Measurements from ENCODE around the gene CHRNE.

The CHRNE gene

GRCh38 chr17:4903051-4903818, at the start of gene CHRNE:
TSS of gene CHRNE (minus strand) at chr17:4903098. CDS start at chr17:4903063, 35 bp downstream.
- no peak within 1 kb of the TSS for H3K4me3 ChIP-seq (ENCODE audit: low read depth, low read length)

DNA sequence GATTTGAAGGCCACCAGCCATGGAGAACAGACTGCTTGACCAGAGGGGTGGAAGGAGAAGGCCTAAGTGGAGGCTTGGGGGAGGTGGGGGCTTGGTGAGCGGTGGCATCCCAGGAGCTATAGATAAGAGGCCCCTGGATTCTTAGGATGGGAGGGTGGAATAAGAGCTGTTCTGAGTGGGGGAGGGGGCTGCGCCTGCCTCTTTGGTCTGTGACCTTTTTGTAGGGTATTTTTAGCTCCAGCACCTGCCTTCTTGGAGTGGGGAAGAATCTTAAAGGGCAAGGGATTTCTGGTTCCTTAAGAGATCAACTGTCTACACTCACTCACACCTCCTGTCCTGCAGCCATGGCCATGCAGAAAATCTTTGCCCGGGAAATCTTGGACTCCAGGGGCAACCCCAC, 48.6 kb upstream of the CHRNE start:
- H3K4me3 ChIP-seq (ENCODE audit: low read depth, low read length) = no peak overlapping the region

DNA sequence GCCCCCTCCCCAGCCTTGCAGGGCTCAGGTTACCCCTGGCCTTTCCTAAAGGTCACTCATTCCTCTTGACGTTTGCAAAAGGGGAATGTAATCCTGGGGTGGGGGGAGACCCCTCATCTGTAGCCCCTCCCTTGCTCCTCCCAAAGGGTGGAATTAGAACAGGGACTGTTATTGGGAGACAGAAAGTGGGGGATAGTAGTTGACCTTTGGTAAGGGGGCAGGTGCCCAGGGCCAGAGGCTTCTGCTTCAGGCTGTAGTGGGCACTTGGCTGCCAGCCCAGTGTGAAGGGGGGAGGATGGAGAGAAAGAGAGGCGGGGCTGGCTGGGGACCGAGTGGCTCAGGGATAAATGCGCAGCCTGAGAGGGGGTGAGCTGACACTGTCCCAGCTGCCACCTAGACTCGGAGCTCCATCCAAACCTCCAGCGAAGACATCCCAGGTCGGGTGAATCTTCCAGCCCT, 47.9 kb upstream of the CHRNE start, which contains the start of gene ENO3:
Gene ENO3 (plus strand): TSS at position 374 of the 459 bp plus-strand sequence. CDS start 711 bp downstream, outside the sequence.
- peak within 1 kb of the TSS; percentile 67 for H3K4me3 ChIP-seq (ENCODE audit: low read depth, low read length)

GRCh38 chr17:4950075-4950745, 47.3 kb upstream of the CHRNE start:
- H3K4me3 ChIP-seq (ENCODE audit: low read depth, low read length) = peak overlapping the region; percentile 67

DNA sequence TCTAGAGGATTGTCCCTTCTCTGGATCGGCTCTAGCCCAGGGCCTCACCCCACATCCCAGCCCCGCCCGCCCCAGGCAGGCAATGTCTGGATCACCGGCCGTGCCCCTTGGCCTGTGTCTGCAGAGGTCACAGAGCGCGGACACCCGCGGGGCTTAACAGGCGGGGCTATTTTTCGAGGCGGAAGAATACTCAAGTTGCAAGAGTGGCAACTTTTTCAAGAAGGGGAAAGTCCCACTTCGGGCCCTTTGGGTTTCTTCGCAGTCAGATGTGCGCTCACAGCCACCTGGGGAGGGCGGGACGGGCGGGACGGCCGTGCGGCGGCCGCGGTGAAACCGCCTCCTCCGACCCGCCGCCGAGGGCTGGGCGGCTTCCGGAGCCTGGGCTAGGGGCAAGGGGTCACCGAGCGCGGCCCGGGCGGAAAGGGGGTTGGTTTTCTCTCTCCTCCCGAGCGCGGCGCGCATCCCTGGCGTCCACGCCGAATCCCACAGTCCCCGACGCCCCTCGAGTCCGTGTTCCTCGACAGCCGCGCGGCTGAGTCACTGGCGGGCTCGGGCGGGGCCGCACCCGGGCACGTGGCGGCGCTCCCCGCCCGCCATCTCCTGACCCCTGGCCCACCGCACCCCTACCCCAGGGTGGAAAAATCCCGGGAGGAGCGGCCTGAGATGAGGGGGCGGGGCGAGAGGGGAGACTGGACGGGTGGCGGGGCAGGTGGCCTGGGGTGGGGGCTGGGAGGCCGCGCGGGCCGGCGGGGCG, 46.6 kb upstream of the CHRNE start:
- H3K4me3 ChIP-seq (ENCODE audit: low read depth, low read length) = peak overlapping the region; percentile 98

DNA sequence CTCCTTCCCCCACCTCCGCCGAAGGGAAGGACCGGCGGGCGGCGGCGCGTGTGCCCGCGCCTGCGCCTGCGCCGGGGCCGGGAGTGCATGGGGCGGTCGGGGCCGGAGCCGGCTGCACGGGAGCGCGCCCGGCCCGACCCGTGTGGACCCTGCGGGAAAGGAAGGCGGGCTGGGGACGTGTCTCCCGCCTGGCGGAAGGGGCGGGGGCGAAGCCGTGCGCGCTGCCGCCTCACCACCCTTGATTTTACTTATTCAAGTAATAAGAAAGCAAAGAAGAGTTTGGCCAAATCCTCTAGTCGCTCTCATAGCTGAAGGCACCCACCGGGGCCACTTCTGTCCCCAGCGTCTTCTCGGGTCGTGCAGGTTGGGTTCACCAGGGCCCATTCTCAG, 46.0 kb upstream of the CHRNE start:
- peak overlapping the region; percentile 98 for H3K4me3 ChIP-seq (ENCODE audit: low read depth, low read length)

DNA sequence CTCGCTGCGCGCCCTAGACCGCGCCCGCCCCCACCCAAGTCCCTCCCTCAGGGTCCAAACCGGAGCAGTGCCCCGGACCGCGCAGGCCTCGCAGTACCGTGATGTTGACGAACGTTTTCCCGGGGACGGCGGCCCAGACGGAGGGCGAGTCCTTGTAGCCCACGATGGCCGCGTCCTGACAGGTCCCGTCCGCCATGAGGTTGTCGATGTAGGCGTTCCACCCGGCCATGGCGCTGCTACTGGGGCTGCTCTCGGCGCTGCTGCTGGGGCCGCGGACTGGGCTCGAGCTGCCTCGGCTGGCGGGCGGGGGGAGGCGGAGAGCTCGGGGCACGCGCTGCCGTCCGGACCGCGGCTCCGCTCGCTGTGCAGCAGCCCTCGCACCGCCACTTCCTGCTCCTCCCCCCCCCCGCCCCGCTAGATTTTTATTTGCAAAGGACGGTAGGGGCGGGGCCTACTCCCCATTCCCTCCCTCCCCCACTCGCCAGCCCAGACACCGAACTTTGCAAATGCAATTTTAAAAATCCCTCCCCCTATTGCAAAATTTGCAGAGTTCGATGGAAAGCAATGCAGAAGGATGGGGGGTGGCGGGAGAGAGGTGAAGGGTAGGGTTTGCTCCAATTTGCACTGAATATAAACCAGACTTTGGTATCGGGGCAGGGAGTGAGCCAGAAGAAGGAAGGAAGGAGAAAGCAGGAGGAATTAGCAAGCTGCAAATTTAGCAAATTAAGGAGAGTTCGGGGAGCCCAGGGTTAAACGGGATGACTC, 45.5 kb upstream of the CHRNE start, which contains the start of gene PFN1:
Gene PFN1 (minus strand): TSS at position 365 of the 765 bp plus-strand sequence. CDS start 136 bp downstream, at position 229.
- peak within 1 kb of the TSS; percentile 98 for H3K4me3 ChIP-seq (ENCODE audit: low read depth, low read length)

GRCh38 chr17:4947411-4948165, 44.7 kb upstream of the CHRNE start:
- peak overlapping the region; percentile 98 for H3K4me3 ChIP-seq (ENCODE audit: low read depth, low read length)

GRCh38 chr17:4947010-4947410, 44.1 kb upstream of the CHRNE start:
- peak overlapping the region; percentile 98 for H3K4me3 ChIP-seq (ENCODE audit: low read depth, low read length)

DNA sequence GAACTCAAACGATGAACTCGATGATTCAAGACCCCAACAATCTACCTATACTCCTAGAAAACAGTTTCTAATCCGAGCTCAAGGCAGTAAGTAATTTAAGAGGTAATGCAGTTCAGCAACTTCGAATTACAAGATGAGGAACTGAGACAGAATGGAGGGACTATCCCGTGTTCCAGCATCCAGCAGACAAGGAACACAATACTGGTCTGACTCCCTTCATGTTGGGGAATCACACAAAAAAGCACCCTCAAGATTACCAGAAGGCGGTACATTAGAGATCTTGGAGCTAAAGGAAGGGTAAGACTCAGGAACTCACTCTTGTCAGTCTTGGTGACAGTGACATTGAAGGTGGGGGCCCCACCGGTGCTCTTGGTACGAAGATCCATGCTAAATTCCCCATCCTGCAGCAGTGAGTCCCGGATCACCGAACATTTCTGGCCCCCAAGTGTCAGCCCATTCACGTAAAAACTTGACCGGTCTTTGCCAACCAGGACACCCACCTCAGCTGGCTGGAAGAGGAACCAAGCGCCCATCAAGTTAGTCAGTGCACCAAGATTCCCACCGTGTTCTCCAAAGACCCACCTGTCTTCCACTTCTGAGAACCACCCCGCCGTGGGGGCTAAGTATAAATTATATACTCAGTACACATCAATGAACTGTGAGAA, 43.5 kb upstream of the CHRNE start:
- H3K4me3 ChIP-seq (ENCODE audit: low read depth, low read length) = peak overlapping the region; percentile 98

GRCh38 chr17:4945944-4946280, 43.0 kb upstream of the CHRNE start:
- no peak overlapping the region for H3K4me3 ChIP-seq (ENCODE audit: low read depth, low read length)

GRCh38 chr17:4945176-4945943, 42.5 kb upstream of the CHRNE start:
- H3K4me3 ChIP-seq (ENCODE audit: low read depth, low read length) = no peak overlapping the region

GRCh38 chr17:4944554-4945175, 41.8 kb upstream of the CHRNE start:
- no peak overlapping the region for H3K4me3 ChIP-seq (ENCODE audit: low read depth, low read length)

- H3K4me3 ChIP-seq (ENCODE audit: low read depth, low read length) = no peak overlapping the region
These were observed 41.3 kb upstream of the CHRNE start for GRCh38 chr17:4944163-4944553.

DNA sequence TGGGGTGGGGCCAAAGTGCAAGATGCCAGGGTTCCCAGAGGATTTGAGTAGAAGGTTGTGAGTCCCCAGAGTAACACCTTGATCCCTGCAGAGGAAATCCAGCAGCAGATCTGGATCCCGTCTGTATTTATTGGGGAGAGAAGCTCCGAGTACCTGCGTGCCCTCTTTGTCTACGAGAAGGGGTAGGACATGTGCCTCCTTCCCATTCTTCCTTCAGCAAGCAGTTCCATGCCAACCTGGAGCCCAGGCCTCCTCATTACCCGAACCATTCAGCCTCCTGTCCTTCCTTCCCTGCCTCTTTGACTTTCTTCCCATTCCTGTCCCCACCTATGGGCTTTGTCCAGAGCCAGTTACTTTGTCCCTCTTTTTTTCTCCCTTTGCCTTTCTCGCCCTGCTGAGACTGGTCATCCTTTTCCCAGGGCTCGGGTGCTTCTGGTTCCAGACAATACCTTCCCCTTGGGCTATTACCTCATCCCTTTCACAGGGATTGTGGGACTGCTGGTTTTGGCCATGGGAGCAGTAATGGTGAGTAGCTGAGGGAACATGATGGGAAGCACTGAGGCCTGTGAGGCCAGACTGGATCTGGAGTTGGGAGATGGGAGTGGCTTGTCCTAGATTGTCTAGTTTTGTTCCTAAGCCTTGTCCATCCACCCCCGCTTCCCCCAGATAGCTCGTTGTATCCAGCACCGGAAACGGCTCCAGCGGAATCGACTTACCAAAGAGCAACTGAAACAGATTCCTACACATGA, 40.0 kb upstream of the CHRNE start:
- no peak overlapping the region for H3K4me3 ChIP-seq (ENCODE audit: low read depth, low read length)

DNA sequence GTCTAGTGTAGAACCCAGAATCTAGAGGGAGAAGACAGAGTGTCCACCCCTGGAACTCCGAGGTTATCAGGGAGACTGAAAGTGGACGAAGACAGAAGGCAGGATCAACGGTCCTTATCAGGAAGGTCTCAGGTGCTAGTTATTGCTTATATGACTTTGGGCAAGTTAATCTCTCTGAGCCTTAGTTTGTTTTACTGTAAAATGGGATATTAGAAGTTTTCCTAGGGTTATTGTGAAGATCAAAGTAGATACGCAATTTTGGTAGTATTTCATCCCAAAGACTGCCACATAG, 38.4 kb upstream of the CHRNE start:
- H3K4me3 ChIP-seq (ENCODE audit: low read depth, low read length) = peak overlapping the region; percentile 95

DNA sequence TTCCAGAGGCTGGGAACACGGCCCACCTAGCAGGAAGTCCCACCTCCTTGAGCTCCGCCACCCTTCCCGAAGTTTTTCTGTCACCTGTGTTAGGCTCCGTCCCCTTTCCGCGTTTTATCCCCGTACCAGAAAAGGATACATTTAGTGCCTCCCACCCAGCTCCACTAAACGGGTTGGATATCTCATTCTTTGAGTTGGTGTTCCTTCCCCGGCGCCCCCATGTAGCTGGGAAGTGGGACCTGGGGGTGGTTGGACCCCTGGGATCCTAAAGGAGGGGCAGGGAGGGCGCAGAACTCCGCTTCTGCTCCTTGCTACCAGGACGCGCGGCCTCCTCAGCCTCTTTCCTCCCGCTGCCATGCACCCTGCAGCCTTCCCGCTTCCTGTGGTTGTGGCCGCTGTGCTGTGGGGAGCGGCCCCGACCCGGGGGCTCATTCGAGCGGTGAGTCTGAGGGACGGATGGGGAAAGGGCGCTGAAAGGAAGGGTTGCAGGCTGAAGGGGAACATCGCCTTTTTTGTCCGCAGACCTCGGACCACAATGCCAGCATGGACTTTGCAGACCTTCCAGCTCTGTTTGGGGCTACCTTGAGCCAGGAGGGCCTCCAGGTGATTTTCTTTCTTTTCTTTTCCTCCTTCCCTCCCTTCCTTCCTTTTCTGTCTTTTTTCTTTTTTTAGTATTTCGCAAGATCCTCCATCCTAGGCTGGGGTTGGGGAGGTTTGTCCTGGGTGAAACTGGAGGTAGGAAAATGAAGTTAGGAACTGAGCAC, 37.8 kb upstream of the CHRNE start:
- H3K4me3 ChIP-seq (ENCODE audit: low read depth, low read length) = peak overlapping the region; percentile 95
